GM23338 (cell line): Measurements from ENCODE around the gene CEP350. TPM values are rescaled to one million over a fixed set of nuclear protein-coding genes. Genes with fewer than 3 reads are reported as not detected.

Experiments used
- ATAC-seq: fragments of 200-7000 bp; cut with Tn5 transposase; 3 replicates; pipeline ENCODE4 v1.9.1; 2020
- DNase-seq: peaks from one replicate; pipeline ENCODE4 v3.0.0-alpha.2; 2015; ENCODE audit warnings: low spot score
- H2AFZ ChIP-seq: fragments of 200-600 bp; sonication (generic); 2 replicates; pipeline ENCODE4 v1.8.0; 2016; ENCODE audit warnings: antibody characterized with exemption, mild to moderate bottlenecking, moderate library complexity
- H3F3A ChIP-seq: fragments of 200-600 bp; sonication (generic); replicated peaks from 2 replicates; pipeline ENCODE4 v1.8.0; 2017; ENCODE audit warnings: antibody characterized with exemption, mixed run types, low read depth
- H3K27ac ChIP-seq: fragments of 200-600 bp; sonication (generic); 2 replicates; pipeline ENCODE4 v1.6.1; 2016; ENCODE audit warnings: low read depth
- H3K27me3 ChIP-seq: fragments of 200-600 bp; sonication (generic); 2 replicates; pipeline ENCODE4 v1.8.0; 2016; ENCODE audit warnings: mild to moderate bottlenecking, mixed run types, moderate library complexity; ENCODE audit not compliant: insufficient read depth
- H3K36me3 ChIP-seq: fragments of 200-600 bp; sonication (generic); 2 replicates; pipeline ENCODE4 v1.8.0; 2016; ENCODE audit warnings: mild to moderate bottlenecking; ENCODE audit not compliant: insufficient read depth
- H3K4me1 ChIP-seq: fragments of 200-600 bp; sonication (generic); 2 replicates; pipeline ENCODE4 v1.8.0; 2016; ENCODE audit warnings: mild to moderate bottlenecking, moderate library complexity; ENCODE audit not compliant: insufficient read depth
- H3K4me2 ChIP-seq: fragments of 200-600 bp; sonication (generic); 2 replicates; pipeline ENCODE4 v1.7.1; 2017; ENCODE audit warnings: mixed run types
- H3K4me3 ChIP-seq: fragments of 200-600 bp; sonication (generic); 2 replicates; pipeline ENCODE4 v1.6.1; 2016; ENCODE audit warnings: mixed run types
- H3K79me2 ChIP-seq: fragments of 200-600 bp; sonication (generic); replicated peaks from 2 replicates; pipeline ENCODE4 v1.8.0; 2017; ENCODE audit warnings: mild to moderate bottlenecking; ENCODE audit not compliant: insufficient read depth
- H3K9me2 ChIP-seq: fragments of 200-600 bp; sonication (generic); 2 replicates; pipeline ENCODE4 v1.8.0; 2017; ENCODE audit not compliant: insufficient read depth
- H4K20me1 ChIP-seq: fragments of 200-600 bp; sonication (generic); replicated peaks from 2 replicates; pipeline ENCODE4 v1.8.0; 2017; ENCODE audit warnings: mild to moderate bottlenecking; ENCODE audit not compliant: insufficient read depth
- H3K27ac Mint-ChIP-seq: 2 replicates; pipeline ENCODE4 v1.8.0; 2020; ENCODE audit warnings: inconsistent platforms, mild to moderate bottlenecking, moderate library complexity, mixed read lengths
- H3K27me3 Mint-ChIP-seq: 3 replicates; pipeline ENCODE4 v1.8.0; 2022; ENCODE audit warnings: low read depth, mild to moderate bottlenecking, moderate library complexity, mixed read lengths, inconsistent platforms; ENCODE audit not compliant: insufficient read depth, poor library complexity
- H3K36me3 Mint-ChIP-seq: 3 replicates; pipeline ENCODE4 v1.8.0; 2021; ENCODE audit warnings: low read depth, mild to moderate bottlenecking, inconsistent platforms, moderate library complexity, mixed read lengths
- H3K4me1 Mint-ChIP-seq: 3 replicates; pipeline ENCODE4 v1.8.0; 2020; ENCODE audit warnings: mild to moderate bottlenecking, inconsistent platforms, mixed read lengths
- H3K4me3 Mint-ChIP-seq: 3 replicates; pipeline ENCODE4 v1.8.0; 2021; ENCODE audit warnings: moderate library complexity, mild to moderate bottlenecking, inconsistent platforms, mixed read lengths
- H3K9me3 Mint-ChIP-seq: 3 replicates; pipeline ENCODE4 v1.8.0; 2020; ENCODE audit warnings: moderate library complexity, mild to moderate bottlenecking, inconsistent platforms, mixed read lengths
- CREB1 ChIP-seq: fragments of 250-450 bp; sonication (Bioruptor Pico); IDR thresholded peaks from 2 replicates; pipeline ENCODE4 v1.5.0; 2020; ENCODE audit warnings: low read depth, mild to moderate bottlenecking, moderate library complexity
- ETS1 ChIP-seq: IDR thresholded peaks from 2 replicates; pipeline ENCODE4 v1.6.1; 2016; ENCODE audit warnings: antibody characterized with exemption
- EZH2 ChIP-seq: fragments of 200-600 bp; sonication (generic); IDR thresholded peaks from one replicate; pipeline ENCODE4 v1.8.0; 2017; ENCODE audit warnings: antibody characterized with exemption, mild to moderate bottlenecking, low read depth; ENCODE audit not compliant: unreplicated experiment
- EZH2phosphoT487 ChIP-seq: fragments of 200-600 bp; sonication (generic); IDR thresholded peaks from one replicate; pipeline ENCODE4 v1.8.1; 2018; ENCODE audit warnings: antibody characterized with exemption; ENCODE audit not compliant: unreplicated experiment
- JUNB ChIP-seq: IDR thresholded peaks from one replicate; pipeline ENCODE4 v1.6.1; 2016; ENCODE audit warnings: antibody characterized with exemption; ENCODE audit not compliant: unreplicated experiment
- NANOG ChIP-seq: IDR thresholded peaks from 2 replicates; pipeline ENCODE4 v1.6.1; 2016; ENCODE audit warnings: antibody characterized with exemption, borderline replicate concordance
- POLR2AphosphoS5 ChIP-seq: IDR thresholded peaks from 2 replicates; pipeline ENCODE4 v1.6.1; 2016; ENCODE audit warnings: antibody characterized with exemption, low read depth
- STAT1 ChIP-seq: IDR thresholded peaks from one replicate; pipeline ENCODE4 v1.6.1; 2016; ENCODE audit warnings: antibody characterized with exemption; ENCODE audit not compliant: unreplicated experiment
- ZNF114 ChIP-seq: fragments of 250-450 bp; sonication (Bioruptor Pico); IDR thresholded peaks from 2 replicates; pipeline ENCODE4 v1.5.0; 2020; ENCODE audit warnings: mild to moderate bottlenecking, moderate library complexity
- ZNF331 ChIP-seq: fragments of 250-450 bp; sonication (Bioruptor Pico); IDR thresholded peaks from 2 replicates; pipeline ENCODE4 v1.5.0; 2020; ENCODE audit warnings: low read depth, mild to moderate bottlenecking, moderate library complexity
- polyA plus RNA-seq: library from polyadenylated mRNA; unstranded; fragments of >200 nt; fragmentation: Nextera tagmentation; extraction: Ambion mirVana; gene quantifications from 2 replicates; pipeline ENCODE4 v1.2.1, GENCODE V29; 2016
- total RNA-seq: library from RNA; depleted of rRNA; stranded (reverse); fragments of >200 nt; shearing (Covaris generic); gene quantifications from 2 replicates; pipeline ENCODE4 v1.2.3, GENCODE V29; 2014
- TF ChIP-seq, protein P1 (sequence below): fragments of 250-450 bp; sonication (Bioruptor Pico); IDR thresholded peaks from 2 replicates; pipeline ENCODE4 v1.5.0; 2020; ENCODE audit warnings: mild to moderate bottlenecking, moderate library complexity
- TF ChIP-seq, protein P2 (sequence below), 2 experiments: fragments of 200-600 bp in 1 of 2; sonication (generic) in 1 of 2; conservative IDR thresholded peaks; 2 replicates each; pipeline versions ENCODE4 v1.5.1 to v1.6.1; 2016 to 2017; ENCODE audit warnings: antibody characterized with exemption in 2 of 2, low read depth in 2 of 2, mild to moderate bottlenecking in 2 of 2, moderate library complexity in 1 of 2
- TF ChIP-seq, protein P3 (sequence below): IDR thresholded peaks from one replicate; pipeline ENCODE4 v1.6.1; 2018; ENCODE audit warnings: antibody characterized with exemption; ENCODE audit not compliant: unreplicated experiment

CEP350 gene
- total and polyA plus RNA-seq, 2 experiments from 2014 or later: 23.4 to 36.8 TPM

- H3K4me1 Mint-ChIP-seq: no peaks in the 10 kb centered on the region
- H3K4me1 ChIP-seq: no peaks in the 10 kb centered on the region
- H3K9me2 ChIP-seq: no peaks in the 10 kb centered on the region
- no peak overlapping the region for H3K4me3 ChIP-seq
- H3K27ac ChIP-seq: no peak overlapping the region
- no peaks in the 10 kb centered on the region for H3K79me2 ChIP-seq
- H3K27ac Mint-ChIP-seq: peak overlapping the region; percentile 32; the same call in 1 of the 2 replicates
- no peaks in the 10 kb centered on the region for H4K20me1 ChIP-seq
- no peaks in the 10 kb centered on the region for H3F3A ChIP-seq
- H3K4me3 Mint-ChIP-seq: no peak overlapping the region
- peaks cover 2% of the 10 kb centered on the region for H3K27me3 Mint-ChIP-seq
- peaks cover 9% of the 10 kb centered on the region; the same call in 1 of the 2 replicates for H3K36me3 ChIP-seq
- no peaks in the 10 kb centered on the region for H3K27me3 ChIP-seq
- H3K9me3 Mint-ChIP-seq: no peaks in the 10 kb centered on the region; the same call in 2 of the 3 replicates
- no peak for TF ChIP-seq ZNF331 (CRISPR knock-in tag)
- TF ChIP-seq ZNF114 (CRISPR knock-in tag): no peak
- TF ChIP-seq, protein P1, sequence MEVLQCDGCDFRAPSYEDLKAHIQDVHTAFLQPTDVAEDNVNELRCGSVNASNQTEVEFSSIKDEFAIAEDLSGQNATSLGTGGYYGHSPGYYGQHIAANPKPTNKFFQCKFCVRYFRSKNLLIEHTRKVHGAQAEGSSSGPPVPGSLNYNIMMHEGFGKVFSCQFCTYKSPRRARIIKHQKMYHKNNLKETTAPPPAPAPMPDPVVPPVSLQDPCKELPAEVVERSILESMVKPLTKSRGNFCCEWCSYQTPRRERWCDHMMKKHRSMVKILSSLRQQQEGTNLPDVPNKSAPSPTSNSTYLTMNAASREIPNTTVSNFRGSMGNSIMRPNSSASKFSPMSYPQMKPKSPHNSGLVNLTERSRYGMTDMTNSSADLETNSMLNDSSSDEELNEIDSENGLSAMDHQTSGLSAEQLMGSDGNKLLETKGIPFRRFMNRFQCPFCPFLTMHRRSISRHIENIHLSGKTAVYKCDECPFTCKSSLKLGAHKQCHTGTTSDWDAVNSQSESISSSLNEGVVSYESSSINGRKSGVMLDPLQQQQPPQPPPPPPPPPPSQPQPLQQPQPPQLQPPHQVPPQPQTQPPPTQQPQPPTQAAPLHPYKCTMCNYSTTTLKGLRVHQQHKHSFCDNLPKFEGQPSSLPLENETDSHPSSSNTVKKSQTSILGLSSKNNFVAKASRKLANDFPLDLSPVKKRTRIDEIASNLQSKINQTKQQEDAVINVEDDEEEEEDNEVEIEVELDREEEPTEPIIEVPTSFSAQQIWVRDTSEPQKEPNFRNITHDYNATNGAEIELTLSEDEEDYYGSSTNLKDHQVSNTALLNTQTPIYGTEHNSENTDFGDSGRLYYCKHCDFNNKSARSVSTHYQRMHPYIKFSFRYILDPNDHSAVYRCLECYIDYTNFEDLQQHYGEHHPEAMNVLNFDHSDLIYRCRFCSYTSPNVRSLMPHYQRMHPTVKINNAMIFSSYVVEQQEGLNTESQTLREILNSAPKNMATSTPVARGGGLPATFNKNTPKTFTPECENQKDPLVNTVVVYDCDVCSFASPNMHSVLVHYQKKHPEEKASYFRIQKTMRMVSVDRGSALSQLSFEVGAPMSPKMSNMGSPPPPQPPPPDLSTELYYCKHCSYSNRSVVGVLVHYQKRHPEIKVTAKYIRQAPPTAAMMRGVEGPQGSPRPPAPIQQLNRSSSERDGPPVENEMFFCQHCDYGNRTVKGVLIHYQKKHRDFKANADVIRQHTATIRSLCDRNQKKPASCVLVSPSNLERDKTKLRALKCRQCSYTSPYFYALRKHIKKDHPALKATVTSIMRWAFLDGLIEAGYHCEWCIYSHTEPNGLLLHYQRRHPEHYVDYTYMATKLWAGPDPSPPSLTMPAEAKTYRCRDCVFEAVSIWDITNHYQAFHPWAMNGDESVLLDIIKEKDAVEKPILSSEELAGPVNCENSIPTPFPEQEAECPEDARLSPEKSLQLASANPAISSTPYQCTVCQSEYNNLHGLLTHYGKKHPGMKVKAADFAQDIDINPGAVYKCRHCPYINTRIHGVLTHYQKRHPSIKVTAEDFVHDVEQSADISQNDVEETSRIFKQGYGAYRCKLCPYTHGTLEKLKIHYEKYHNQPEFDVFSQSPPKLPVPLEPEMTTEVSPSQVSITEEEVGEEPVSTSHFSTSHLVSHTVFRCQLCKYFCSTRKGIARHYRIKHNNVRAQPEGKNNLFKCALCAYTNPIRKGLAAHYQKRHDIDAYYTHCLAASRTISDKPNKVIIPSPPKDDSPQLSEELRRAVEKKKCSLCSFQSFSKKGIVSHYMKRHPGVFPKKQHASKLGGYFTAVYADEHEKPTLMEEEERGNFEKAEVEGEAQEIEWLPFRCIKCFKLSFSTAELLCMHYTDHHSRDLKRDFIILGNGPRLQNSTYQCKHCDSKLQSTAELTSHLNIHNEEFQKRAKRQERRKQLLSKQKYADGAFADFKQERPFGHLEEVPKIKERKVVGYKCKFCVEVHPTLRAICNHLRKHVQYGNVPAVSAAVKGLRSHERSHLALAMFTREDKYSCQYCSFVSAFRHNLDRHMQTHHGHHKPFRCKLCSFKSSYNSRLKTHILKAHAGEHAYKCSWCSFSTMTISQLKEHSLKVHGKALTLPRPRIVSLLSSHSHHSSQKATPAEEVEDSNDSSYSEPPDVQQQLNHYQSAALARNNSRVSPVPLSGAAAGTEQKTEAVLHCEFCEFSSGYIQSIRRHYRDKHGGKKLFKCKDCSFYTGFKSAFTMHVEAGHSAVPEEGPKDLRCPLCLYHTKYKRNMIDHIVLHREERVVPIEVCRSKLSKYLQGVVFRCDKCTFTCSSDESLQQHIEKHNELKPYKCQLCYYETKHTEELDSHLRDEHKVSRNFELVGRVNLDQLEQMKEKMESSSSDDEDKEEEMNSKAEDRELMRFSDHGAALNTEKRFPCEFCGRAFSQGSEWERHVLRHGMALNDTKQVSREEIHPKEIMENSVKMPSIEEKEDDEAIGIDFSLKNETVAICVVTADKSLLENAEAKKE (CRISPR knock-in tag): no peak
- TF ChIP-seq POLR2AphosphoS5: no peak
- TF ChIP-seq ETS1: no peak
- TF ChIP-seq, protein P2, sequence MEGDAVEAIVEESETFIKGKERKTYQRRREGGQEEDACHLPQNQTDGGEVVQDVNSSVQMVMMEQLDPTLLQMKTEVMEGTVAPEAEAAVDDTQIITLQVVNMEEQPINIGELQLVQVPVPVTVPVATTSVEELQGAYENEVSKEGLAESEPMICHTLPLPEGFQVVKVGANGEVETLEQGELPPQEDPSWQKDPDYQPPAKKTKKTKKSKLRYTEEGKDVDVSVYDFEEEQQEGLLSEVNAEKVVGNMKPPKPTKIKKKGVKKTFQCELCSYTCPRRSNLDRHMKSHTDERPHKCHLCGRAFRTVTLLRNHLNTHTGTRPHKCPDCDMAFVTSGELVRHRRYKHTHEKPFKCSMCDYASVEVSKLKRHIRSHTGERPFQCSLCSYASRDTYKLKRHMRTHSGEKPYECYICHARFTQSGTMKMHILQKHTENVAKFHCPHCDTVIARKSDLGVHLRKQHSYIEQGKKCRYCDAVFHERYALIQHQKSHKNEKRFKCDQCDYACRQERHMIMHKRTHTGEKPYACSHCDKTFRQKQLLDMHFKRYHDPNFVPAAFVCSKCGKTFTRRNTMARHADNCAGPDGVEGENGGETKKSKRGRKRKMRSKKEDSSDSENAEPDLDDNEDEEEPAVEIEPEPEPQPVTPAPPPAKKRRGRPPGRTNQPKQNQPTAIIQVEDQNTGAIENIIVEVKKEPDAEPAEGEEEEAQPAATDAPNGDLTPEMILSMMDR (conservative IDR thresholded peaks at IDR 0.05; ENCODE audit: low read depth in 2 of 2): no peak
- TF ChIP-seq STAT1: no peak
- TF ChIP-seq NANOG: no peak
- TF ChIP-seq, protein P3, sequence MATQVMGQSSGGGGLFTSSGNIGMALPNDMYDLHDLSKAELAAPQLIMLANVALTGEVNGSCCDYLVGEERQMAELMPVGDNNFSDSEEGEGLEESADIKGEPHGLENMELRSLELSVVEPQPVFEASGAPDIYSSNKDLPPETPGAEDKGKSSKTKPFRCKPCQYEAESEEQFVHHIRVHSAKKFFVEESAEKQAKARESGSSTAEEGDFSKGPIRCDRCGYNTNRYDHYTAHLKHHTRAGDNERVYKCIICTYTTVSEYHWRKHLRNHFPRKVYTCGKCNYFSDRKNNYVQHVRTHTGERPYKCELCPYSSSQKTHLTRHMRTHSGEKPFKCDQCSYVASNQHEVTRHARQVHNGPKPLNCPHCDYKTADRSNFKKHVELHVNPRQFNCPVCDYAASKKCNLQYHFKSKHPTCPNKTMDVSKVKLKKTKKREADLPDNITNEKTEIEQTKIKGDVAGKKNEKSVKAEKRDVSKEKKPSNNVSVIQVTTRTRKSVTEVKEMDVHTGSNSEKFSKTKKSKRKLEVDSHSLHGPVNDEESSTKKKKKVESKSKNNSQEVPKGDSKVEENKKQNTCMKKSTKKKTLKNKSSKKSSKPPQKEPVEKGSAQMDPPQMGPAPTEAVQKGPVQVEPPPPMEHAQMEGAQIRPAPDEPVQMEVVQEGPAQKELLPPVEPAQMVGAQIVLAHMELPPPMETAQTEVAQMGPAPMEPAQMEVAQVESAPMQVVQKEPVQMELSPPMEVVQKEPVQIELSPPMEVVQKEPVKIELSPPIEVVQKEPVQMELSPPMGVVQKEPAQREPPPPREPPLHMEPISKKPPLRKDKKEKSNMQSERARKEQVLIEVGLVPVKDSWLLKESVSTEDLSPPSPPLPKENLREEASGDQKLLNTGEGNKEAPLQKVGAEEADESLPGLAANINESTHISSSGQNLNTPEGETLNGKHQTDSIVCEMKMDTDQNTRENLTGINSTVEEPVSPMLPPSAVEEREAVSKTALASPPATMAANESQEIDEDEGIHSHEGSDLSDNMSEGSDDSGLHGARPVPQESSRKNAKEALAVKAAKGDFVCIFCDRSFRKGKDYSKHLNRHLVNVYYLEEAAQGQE: no peak
- TF ChIP-seq CREB1 (CRISPR knock-in tag): no peak
- no peak for TF ChIP-seq JUNB
- no peak for TF ChIP-seq EZH2phosphoT487
- TF ChIP-seq EZH2: no peak
- H2AFZ ChIP-seq: no peak overlapping the region
- H3K4me2 ChIP-seq: no peak overlapping the region
- ATAC-seq (no peak), DNase-seq (no peak)
- peaks cover 31% of the 10 kb centered on the region for H3K36me3 Mint-ChIP-seq
These were observed 99.3 kb downstream of the CEP350 start for GRCh38 chr1:180053594-180054567.
